ENCODE results near the gene NR2C2.
"Not testable (repeated sequence)": the region's sequence is repeated elsewhere in the genome, so short reads cannot be mapped to it uniquely, and the experiment has no call there.

- TF ChIP-seq RBFOX2 (IDR thresholded peaks at IDR 0.05; ENCODE audit: low read depth, low read length); ZNF830 (CRISPR knock-in tag; IDR thresholded peaks at IDR 0.05); BDP1 (IDR thresholded peaks at IDR 0.05; ENCODE audit: insufficient read depth, insufficient read length); PHF8 (IDR thresholded peaks at IDR 0.05; ENCODE audit: borderline replicate concordance, low read length); POLR2A (conservative IDR thresholded peaks at IDR 0.05); DPF2 (IDR thresholded peaks at IDR 0.05); RFX5 (IDR thresholded peaks at IDR 0.05; ENCODE audit: low read depth, low read length); ZBTB7A (IDR thresholded peaks at IDR 0.05; ENCODE audit: borderline replicate concordance, control insufficient read depth, low read depth, low read length); SMC3 (conservative IDR thresholded peaks at IDR 0.05; ENCODE audit: insufficient read depth, low read depth, low read length); CAMTA2 (CRISPR knock-in tag; conservative IDR thresholded peaks at IDR 0.05): not testable (repeated sequence)
- TF ChIP-seq, protein P1, sequence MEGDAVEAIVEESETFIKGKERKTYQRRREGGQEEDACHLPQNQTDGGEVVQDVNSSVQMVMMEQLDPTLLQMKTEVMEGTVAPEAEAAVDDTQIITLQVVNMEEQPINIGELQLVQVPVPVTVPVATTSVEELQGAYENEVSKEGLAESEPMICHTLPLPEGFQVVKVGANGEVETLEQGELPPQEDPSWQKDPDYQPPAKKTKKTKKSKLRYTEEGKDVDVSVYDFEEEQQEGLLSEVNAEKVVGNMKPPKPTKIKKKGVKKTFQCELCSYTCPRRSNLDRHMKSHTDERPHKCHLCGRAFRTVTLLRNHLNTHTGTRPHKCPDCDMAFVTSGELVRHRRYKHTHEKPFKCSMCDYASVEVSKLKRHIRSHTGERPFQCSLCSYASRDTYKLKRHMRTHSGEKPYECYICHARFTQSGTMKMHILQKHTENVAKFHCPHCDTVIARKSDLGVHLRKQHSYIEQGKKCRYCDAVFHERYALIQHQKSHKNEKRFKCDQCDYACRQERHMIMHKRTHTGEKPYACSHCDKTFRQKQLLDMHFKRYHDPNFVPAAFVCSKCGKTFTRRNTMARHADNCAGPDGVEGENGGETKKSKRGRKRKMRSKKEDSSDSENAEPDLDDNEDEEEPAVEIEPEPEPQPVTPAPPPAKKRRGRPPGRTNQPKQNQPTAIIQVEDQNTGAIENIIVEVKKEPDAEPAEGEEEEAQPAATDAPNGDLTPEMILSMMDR (IDR thresholded peaks at IDR 0.05 in 2 of 3, conservative IDR thresholded peaks at IDR 0.05 in 1 of 3; ENCODE audit: insufficient read depth in 2 of 3, low read depth in 1 of 3, low read length in 3 of 3): not testable (repeated sequence)
- TF ChIP-seq, protein P2, sequence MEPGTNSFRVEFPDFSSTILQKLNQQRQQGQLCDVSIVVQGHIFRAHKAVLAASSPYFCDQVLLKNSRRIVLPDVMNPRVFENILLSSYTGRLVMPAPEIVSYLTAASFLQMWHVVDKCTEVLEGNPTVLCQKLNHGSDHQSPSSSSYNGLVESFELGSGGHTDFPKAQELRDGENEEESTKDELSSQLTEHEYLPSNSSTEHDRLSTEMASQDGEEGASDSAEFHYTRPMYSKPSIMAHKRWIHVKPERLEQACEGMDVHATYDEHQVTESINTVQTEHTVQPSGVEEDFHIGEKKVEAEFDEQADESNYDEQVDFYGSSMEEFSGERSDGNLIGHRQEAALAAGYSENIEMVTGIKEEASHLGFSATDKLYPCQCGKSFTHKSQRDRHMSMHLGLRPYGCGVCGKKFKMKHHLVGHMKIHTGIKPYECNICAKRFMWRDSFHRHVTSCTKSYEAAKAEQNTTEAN (CRISPR knock-in tag; IDR thresholded peaks at IDR 0.05): not testable (repeated sequence)
Observed at GRCh38 chr3:14999182-14999581, 51.8 kb downstream of the NR2C2 start.
